GM12878 (cell line): ENCODE results near the gene RRN3. TPM values are rescaled to one million over a fixed set of nuclear protein-coding genes. Genes with fewer than 3 reads are reported as not detected.
"Not testable (repeated sequence)": the region's sequence is repeated elsewhere in the genome, so short reads cannot be mapped to it uniquely, and the experiment has no call there.

Experiments
- ATAC-seq: fragments of 200-7000 bp; cut with Tn5 transposase; 3 replicates; pipeline ENCODE4 v1.9.1; 2020; ENCODE audit warnings: mild to moderate bottlenecking, moderate library complexity
- BruUV-seq: library from RNA; stranded (reverse); fragments of 400-500 nt; replicated peaks from 2 replicates; lab custom pipeline; 2021; lab: Mats Ljungman, UMichigan
- CTCF ChIA-PET: fragments of 300-600 bp; sonication (Branson Sonifier 250); formaldehyde crosslinking; extraction: SDS; loops from one replicate; lab custom pipeline; 2021; ENCODE audit warnings: inconsistent platforms; lab: Yijun Ruan, JAX
- POLR2A ChIA-PET: fragments of 350-600 bp; formaldehyde crosslinking; extraction: SDS; loops from one replicate; lab custom pipeline; 2021; ENCODE audit warnings: inconsistent platforms; lab: Charles Lee
- RAD21 ChIA-PET: fragments of 300-600 bp; sonication (Branson Sonifier 250); formaldehyde crosslinking; loops from one replicate; lab custom pipeline; 2023; ENCODE audit warnings: antibody characterized with exemption; ENCODE audit not compliant: unreplicated experiment; lab: Charles Lee
- SMC1A ChIA-PET: fragments of 300-600 bp; sonication (Branson Sonifier 250); formaldehyde crosslinking; loops from one replicate; lab custom pipeline; 2023; ENCODE audit not compliant: unreplicated experiment, uncharacterized antibody; lab: Charles Lee
- DNase-seq: peaks from one replicate; pipeline ENCODE4 v3.0.0-alpha.2; 2011; ENCODE audit warnings: low read depth, low spot score
- FAIRE-seq: peaks from 3 replicates; lab custom pipeline; 2011; peaks lifted over from hg19 to GRCh38; lab: Jason Lieb, UNC
- H2AFZ ChIP-seq: 2 replicates; pipeline ENCODE4 v1.6.0; 2011; ENCODE audit warnings: low read depth, low read length, control low read depth; ENCODE audit not compliant: control insufficient read depth
- H3K27ac ChIP-seq: 2 replicates; pipeline ENCODE4 v1.5.1; 2011; ENCODE audit warnings: control low read depth; ENCODE audit not compliant: control insufficient read depth, insufficient read depth
- H3K27me3 ChIP-seq, 2 experiments: replicated peaks in 1 of 2; 2 replicates each; pipeline versions ENCODE4 v1.6.0 to v1.6.1; 2011; ENCODE audit warnings: low read length in 1 of 2; ENCODE audit not compliant: control insufficient read depth in 2 of 2, insufficient read depth in 2 of 2
- H3K36me3 ChIP-seq, 2 experiments: 2 replicates each; pipeline ENCODE4 v1.5.1; 2011; ENCODE audit warnings: low read length in 1 of 2; ENCODE audit not compliant: control insufficient read depth in 2 of 2, insufficient read depth in 2 of 2
- H3K4me1 ChIP-seq: 2 replicates; pipeline ENCODE4 v1.6.1; 2011; ENCODE audit warnings: mild to moderate bottlenecking, low read length, moderate library complexity, mixed read lengths; ENCODE audit not compliant: control insufficient read depth, insufficient read depth
- H3K4me2 ChIP-seq: 2 replicates; pipeline ENCODE4 v1.6.0; 2011; ENCODE audit warnings: control low read depth; ENCODE audit not compliant: control insufficient read depth, insufficient read depth
- H3K4me3 ChIP-seq: fragments of 200-600 bp; sonication (generic); 2 replicates; pipeline ENCODE4 v1.5.1; 2016
- H3K79me2 ChIP-seq: 2 replicates; pipeline ENCODE4 v1.6.0; 2011; ENCODE audit warnings: low read length; ENCODE audit not compliant: control insufficient read depth, insufficient read depth
- H3K9ac ChIP-seq: 2 replicates; pipeline ENCODE4 v1.8.0; 2011; ENCODE audit warnings: low read length, control low read depth, mixed read lengths; ENCODE audit not compliant: control insufficient read depth, insufficient read depth
- H3K9me3 ChIP-seq: replicated peaks from 3 replicates; pipeline ENCODE4 v1.5.1; 2011; ENCODE audit warnings: mild to moderate bottlenecking, low read length; ENCODE audit not compliant: control insufficient read depth, insufficient read depth
- H4K20me1 ChIP-seq: 2 replicates; pipeline ENCODE4 v1.6.0; 2011; ENCODE audit not compliant: control insufficient read depth, insufficient read depth
- WGBS: methylation state at CpG from one replicate; pipeline ENCODE4 v1.1.6; 2016; ENCODE audit warnings: low lambda C conversion rate; ENCODE audit not compliant: insufficient replicate concordance, insufficient coverage; ENCODE audit errors: missing lambda C conversion rate; 5-methylcytosine and 5-hydroxymethylcytosine counted together
- in situ Hi-C: fragments of 300-500 bp; cut with MboI; formaldehyde crosslinking; loops from 9 replicates; pipeline ENCODE4 v1.14.3; 2018; ENCODE audit warnings: mixed read lengths
- intact Hi-C: fragments of 100-400 bp; cut with micrococcal nuclease; formaldehyde crosslinking; loops from one replicate; pipeline ENCODE4 v1.14.2; 2022; ENCODE audit not compliant: unreplicated experiment
- polyA plus RNA-seq, 11 experiments: library from polyadenylated mRNA; depleted of rRNA in 4 of 11; unstranded in 6 of 11; stranded (reverse) in 5 of 11; fragments of >200 nt; fragmentation: Nextera tagmentation in 4 of 11; fragmentation: Illumina TruSeq in 1 of 11; extraction: Ambion mirVana in 4 of 11; extraction: Trizol in 1 of 11; gene quantifications; 1 replicate in 1 of 11; 2 replicates in 10 of 11; pipeline versions ENCODE4 v1.2.1 to v1.2.3, GENCODE V29; 2011 to 2016; ENCODE audit warnings: inconsistent platforms in 2 of 11, missing spikeins in 2 of 11, low read depth in 1 of 11
- total RNA-seq, 4 experiments: library from RNA; depleted of rRNA in 3 of 4; stranded (reverse); fragments of >200 nt in 3 of 4; fragmentation: Illumina TruSeq in 1 of 4; extraction: Trizol in 1 of 4; gene quantifications; 2 replicates each; pipeline versions ENCODE4 v1.2.1 to v1.2.3, GENCODE V29; 2013 to 2021

Gene RRN3
- total and polyA plus RNA-seq, 10 of the 15 experiments (the other 5 are each of a cell fraction or from before 2014, with no cell fraction given) = 21.9 to 55.5 (median 33.2) TPM

DNA sequence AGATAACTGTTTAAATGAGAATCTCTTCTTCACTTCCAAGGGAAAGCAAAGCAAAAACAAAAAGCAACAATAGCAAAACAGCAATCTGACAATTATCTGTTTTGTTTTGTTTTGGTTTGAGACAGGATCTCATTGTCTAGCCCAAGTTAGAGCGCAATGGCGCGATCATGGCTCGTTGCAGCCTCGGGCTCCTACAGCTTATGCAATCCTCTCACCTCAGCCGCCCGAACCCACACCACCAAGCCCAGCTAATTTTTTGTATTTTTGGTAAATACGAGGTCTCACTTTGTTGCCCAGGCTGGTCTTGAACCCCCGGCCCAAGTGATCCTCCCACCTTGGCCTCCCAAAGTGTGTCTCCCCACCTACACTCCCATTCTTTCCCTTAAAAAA is 2.5 kb upstream of the RRN3 start:
- H2AFZ ChIP-seq, H3K4me3 ChIP-seq, SMC1A ChIA-PET, H3K9me3 ChIP-seq, H3K4me2 ChIP-seq, H3K9ac ChIP-seq, BruUV-seq, H3K4me1 ChIP-seq, intact Hi-C loops, FAIRE-seq, ATAC-seq, RAD21 ChIA-PET, H4K20me1 ChIP-seq, H3K27me3 ChIP-seq, H3K27ac ChIP-seq, POLR2A ChIA-PET, CTCF ChIA-PET, H3K36me3 ChIP-seq, DNase-seq: not testable (repeated sequence)
- in situ Hi-C loops = loop anchor here (25.0 kb wide), 1 partner anchor 459 kb away; the partner anchor contains the start of genes BFAR and PARN
- peaks cover 19% of the 10 kb centered on the region for H3K79me2 ChIP-seq
- WGBS = 81% methylated on average over 9 of the region's 9 CpGs

DNA sequence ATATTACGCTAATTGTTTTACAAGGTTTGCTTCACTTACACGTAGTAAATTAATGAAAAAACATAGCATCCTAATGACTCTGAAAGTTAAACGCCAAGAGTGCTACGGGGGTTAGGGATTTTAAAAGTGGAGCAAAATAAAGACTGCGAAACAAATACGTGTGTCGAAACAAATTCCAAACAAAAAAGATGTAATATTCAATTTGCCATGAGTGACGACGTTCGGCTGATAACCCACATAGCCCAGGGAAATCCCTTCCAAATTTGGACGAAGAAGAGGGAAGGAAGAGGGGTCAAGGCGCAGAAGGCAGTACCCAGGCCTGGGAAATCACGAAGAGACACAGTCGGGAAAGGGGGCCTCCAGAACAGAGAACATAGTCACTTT is 509 bp downstream of the RRN3 start:
- ChIA-PET POLR2A (interaction anchor here (0.6 kb wide), 1 partner anchor 37 kb away, joined by 3 read pairs; no protein-coding TSS in a partner anchor), RAD21 (interaction anchor here (1.4 kb wide), 1 partner anchor 37 kb away, joined by 3 read pairs; no protein-coding TSS in a partner anchor)
- Histone ChIP-seq H2AFZ (peak overlapping the region; percentile 85; the same call in 1 of the 2 replicates), H3K79me2 (peaks cover 19% of the 10 kb centered on the region), H3K9ac (peak overlapping the region; percentile 89), H3K27ac (peak overlapping the region; percentile 88), H3K4me2 (peak overlapping the region; percentile 75), H3K4me3 (peak overlapping the region; percentile 81)
- ATAC-seq, H3K9me3 ChIP-seq, SMC1A ChIA-PET, FAIRE-seq, H3K4me1 ChIP-seq, CTCF ChIA-PET, DNase-seq, H3K27me3 ChIP-seq, intact Hi-C loops, H3K36me3 ChIP-seq, H4K20me1 ChIP-seq: not testable (repeated sequence)
- WGBS = 12% methylated on average over 12 of the region's 14 CpGs
- in situ Hi-C loops = loop anchor here (25.0 kb wide), 1 partner anchor 456 kb away; the partner anchor contains the start of genes BFAR and PARN
- BruUV-seq = TSS peak; percentile 77
